Measurements from ENCODE around the gene KBTBD3. TPM values are rescaled to one million over a fixed set of nuclear protein-coding genes. Genes with fewer than 3 reads are reported as not detected.
A peak's percentile ranks its signal among the peaks of the same experiment; 100 is the strongest.
"Not testable (repeated sequence)": the region's sequence is repeated elsewhere in the genome, so short reads cannot be mapped to it uniquely, and the experiment has no call there.

KBTBD3 gene
- total and polyA plus RNA-seq, 2 experiments from 2014 or later = 1.9 to 13.7 TPM

DNA sequence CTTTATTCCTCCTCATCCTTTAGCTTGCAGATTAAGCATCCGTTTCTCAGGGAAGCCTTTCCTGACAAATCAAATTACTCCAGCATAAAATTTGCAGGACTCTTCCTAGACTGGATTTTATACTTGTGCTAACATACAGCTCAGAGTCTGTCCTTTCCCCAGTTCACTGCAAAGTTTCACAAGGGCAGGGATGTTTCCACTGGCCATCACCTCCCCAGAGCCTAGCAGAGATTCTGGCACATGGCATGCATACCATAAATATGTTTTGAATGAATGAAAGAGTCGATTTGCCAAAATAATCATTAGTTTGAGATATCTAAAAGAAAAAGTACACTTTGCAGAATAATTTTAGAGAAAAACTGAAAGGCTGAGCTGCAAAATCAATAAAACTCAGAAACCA lies 65.7 kb downstream of the KBTBD3 start (continued):
- TF ChIP-seq ZNF331 (CRISPR knock-in tag; IDR thresholded peaks at IDR 0.05; ENCODE audit: low read depth) = no peak

DNA sequence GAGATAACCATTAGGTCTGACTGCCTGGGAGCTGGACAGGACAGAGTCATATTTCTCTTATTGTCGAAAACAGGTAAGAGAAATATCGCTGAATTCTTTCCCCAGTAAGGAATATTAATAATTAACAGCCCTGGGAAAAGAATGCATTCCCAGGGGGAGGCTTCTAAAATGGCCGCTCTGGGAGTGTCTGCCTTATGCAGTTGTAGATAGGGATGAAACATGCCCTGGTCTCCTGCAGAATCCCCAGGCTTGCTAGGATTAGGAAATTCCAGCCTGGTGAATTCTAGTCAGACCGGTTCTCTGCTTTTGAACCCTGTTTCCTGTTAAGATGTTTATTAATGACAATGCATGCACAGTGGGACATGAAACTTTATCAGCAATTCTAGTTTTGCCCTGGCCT lies 74.1 kb downstream of the KBTBD3 start:
- H3K9me2 ChIP-seq (ENCODE audit: insufficient read depth); H3K4me2 ChIP-seq; H4K20me1 ChIP-seq (replicated peaks; ENCODE audit: insufficient read depth); H3K4me3 Mint-ChIP-seq; H2AFZ ChIP-seq; H3K27me3 ChIP-seq (ENCODE audit: insufficient read depth); H3K27me3 Mint-ChIP-seq (ENCODE audit: insufficient read depth, low read depth, poor library complexity); ATAC-seq; H3F3A ChIP-seq (replicated peaks; ENCODE audit: low read depth); H3K4me3 ChIP-seq; H3K4me1 ChIP-seq (ENCODE audit: insufficient read depth); H3K27ac ChIP-seq (ENCODE audit: low read depth): not testable (repeated sequence)
- peak; percentile 37 for DNase-seq (ENCODE audit: low spot score)
- Mint-ChIP-seq H3K4me1 (peaks cover 12% of the 10 kb centered on the region), H3K27ac (peak overlapping the region; percentile 16), H3K36me3 (ENCODE audit: low read depth) (peaks cover 75% of the 10 kb centered on the region), H3K9me3 (peaks cover 33% of the 10 kb centered on the region)
- Histone ChIP-seq H3K79me2 (replicated peaks; ENCODE audit: insufficient read depth) (peaks cover 29% of the 10 kb centered on the region), H3K36me3 (ENCODE audit: insufficient read depth) (peaks cover 22% of the 10 kb centered on the region; the same call in 1 of the 2 replicates)
- TF ChIP-seq CREB1 (CRISPR knock-in tag; IDR thresholded peaks at IDR 0.05; ENCODE audit: low read depth) (peak; percentile 17; the same call in 1 of the 2 replicates), ZNF331 (CRISPR knock-in tag; IDR thresholded peaks at IDR 0.05; ENCODE audit: low read depth) (peak; percentile 43; the same call in 1 of the 2 replicates)
- TF ChIP-seq, protein P1, sequence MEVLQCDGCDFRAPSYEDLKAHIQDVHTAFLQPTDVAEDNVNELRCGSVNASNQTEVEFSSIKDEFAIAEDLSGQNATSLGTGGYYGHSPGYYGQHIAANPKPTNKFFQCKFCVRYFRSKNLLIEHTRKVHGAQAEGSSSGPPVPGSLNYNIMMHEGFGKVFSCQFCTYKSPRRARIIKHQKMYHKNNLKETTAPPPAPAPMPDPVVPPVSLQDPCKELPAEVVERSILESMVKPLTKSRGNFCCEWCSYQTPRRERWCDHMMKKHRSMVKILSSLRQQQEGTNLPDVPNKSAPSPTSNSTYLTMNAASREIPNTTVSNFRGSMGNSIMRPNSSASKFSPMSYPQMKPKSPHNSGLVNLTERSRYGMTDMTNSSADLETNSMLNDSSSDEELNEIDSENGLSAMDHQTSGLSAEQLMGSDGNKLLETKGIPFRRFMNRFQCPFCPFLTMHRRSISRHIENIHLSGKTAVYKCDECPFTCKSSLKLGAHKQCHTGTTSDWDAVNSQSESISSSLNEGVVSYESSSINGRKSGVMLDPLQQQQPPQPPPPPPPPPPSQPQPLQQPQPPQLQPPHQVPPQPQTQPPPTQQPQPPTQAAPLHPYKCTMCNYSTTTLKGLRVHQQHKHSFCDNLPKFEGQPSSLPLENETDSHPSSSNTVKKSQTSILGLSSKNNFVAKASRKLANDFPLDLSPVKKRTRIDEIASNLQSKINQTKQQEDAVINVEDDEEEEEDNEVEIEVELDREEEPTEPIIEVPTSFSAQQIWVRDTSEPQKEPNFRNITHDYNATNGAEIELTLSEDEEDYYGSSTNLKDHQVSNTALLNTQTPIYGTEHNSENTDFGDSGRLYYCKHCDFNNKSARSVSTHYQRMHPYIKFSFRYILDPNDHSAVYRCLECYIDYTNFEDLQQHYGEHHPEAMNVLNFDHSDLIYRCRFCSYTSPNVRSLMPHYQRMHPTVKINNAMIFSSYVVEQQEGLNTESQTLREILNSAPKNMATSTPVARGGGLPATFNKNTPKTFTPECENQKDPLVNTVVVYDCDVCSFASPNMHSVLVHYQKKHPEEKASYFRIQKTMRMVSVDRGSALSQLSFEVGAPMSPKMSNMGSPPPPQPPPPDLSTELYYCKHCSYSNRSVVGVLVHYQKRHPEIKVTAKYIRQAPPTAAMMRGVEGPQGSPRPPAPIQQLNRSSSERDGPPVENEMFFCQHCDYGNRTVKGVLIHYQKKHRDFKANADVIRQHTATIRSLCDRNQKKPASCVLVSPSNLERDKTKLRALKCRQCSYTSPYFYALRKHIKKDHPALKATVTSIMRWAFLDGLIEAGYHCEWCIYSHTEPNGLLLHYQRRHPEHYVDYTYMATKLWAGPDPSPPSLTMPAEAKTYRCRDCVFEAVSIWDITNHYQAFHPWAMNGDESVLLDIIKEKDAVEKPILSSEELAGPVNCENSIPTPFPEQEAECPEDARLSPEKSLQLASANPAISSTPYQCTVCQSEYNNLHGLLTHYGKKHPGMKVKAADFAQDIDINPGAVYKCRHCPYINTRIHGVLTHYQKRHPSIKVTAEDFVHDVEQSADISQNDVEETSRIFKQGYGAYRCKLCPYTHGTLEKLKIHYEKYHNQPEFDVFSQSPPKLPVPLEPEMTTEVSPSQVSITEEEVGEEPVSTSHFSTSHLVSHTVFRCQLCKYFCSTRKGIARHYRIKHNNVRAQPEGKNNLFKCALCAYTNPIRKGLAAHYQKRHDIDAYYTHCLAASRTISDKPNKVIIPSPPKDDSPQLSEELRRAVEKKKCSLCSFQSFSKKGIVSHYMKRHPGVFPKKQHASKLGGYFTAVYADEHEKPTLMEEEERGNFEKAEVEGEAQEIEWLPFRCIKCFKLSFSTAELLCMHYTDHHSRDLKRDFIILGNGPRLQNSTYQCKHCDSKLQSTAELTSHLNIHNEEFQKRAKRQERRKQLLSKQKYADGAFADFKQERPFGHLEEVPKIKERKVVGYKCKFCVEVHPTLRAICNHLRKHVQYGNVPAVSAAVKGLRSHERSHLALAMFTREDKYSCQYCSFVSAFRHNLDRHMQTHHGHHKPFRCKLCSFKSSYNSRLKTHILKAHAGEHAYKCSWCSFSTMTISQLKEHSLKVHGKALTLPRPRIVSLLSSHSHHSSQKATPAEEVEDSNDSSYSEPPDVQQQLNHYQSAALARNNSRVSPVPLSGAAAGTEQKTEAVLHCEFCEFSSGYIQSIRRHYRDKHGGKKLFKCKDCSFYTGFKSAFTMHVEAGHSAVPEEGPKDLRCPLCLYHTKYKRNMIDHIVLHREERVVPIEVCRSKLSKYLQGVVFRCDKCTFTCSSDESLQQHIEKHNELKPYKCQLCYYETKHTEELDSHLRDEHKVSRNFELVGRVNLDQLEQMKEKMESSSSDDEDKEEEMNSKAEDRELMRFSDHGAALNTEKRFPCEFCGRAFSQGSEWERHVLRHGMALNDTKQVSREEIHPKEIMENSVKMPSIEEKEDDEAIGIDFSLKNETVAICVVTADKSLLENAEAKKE (CRISPR knock-in tag; IDR thresholded peaks at IDR 0.05) = 0 out of 2 replicates have a peak, but pooled peaks have one; percentile 45
